GM23338 (cell line): Measurements from ENCODE around the gene SNRPN. TPM values are rescaled to one million over a fixed set of nuclear protein-coding genes. Genes with fewer than 3 reads are reported as not detected.

ENCODE experiments used
- ATAC-seq: fragments of 200-7000 bp; cut with Tn5 transposase; 3 replicates; pipeline ENCODE4 v1.9.1; 2020
- DNase-seq: peaks from one replicate; pipeline ENCODE4 v3.0.0-alpha.2; 2015; ENCODE audit warnings: low spot score
- H2AFZ ChIP-seq: fragments of 200-600 bp; sonication (generic); 2 replicates; pipeline ENCODE4 v1.8.0; 2016; ENCODE audit warnings: antibody characterized with exemption, mild to moderate bottlenecking, moderate library complexity
- H3F3A ChIP-seq: fragments of 200-600 bp; sonication (generic); replicated peaks from 2 replicates; pipeline ENCODE4 v1.8.0; 2017; ENCODE audit warnings: antibody characterized with exemption, mixed run types, low read depth
- H3K27ac ChIP-seq: fragments of 200-600 bp; sonication (generic); 2 replicates; pipeline ENCODE4 v1.6.1; 2016; ENCODE audit warnings: low read depth
- H3K27me3 ChIP-seq: fragments of 200-600 bp; sonication (generic); 2 replicates; pipeline ENCODE4 v1.8.0; 2016; ENCODE audit warnings: mild to moderate bottlenecking, mixed run types, moderate library complexity; ENCODE audit not compliant: insufficient read depth
- H3K36me3 ChIP-seq: fragments of 200-600 bp; sonication (generic); 2 replicates; pipeline ENCODE4 v1.8.0; 2016; ENCODE audit warnings: mild to moderate bottlenecking; ENCODE audit not compliant: insufficient read depth
- H3K4me1 ChIP-seq: fragments of 200-600 bp; sonication (generic); 2 replicates; pipeline ENCODE4 v1.8.0; 2016; ENCODE audit warnings: mild to moderate bottlenecking, moderate library complexity; ENCODE audit not compliant: insufficient read depth
- H3K4me2 ChIP-seq: fragments of 200-600 bp; sonication (generic); 2 replicates; pipeline ENCODE4 v1.7.1; 2017; ENCODE audit warnings: mixed run types
- H3K4me3 ChIP-seq: fragments of 200-600 bp; sonication (generic); 2 replicates; pipeline ENCODE4 v1.6.1; 2016; ENCODE audit warnings: mixed run types
- H3K79me2 ChIP-seq: fragments of 200-600 bp; sonication (generic); replicated peaks from 2 replicates; pipeline ENCODE4 v1.8.0; 2017; ENCODE audit warnings: mild to moderate bottlenecking; ENCODE audit not compliant: insufficient read depth
- H3K9me2 ChIP-seq: fragments of 200-600 bp; sonication (generic); 2 replicates; pipeline ENCODE4 v1.8.0; 2017; ENCODE audit not compliant: insufficient read depth
- H4K20me1 ChIP-seq: fragments of 200-600 bp; sonication (generic); replicated peaks from 2 replicates; pipeline ENCODE4 v1.8.0; 2017; ENCODE audit warnings: mild to moderate bottlenecking; ENCODE audit not compliant: insufficient read depth
- H3K27ac Mint-ChIP-seq: 2 replicates; pipeline ENCODE4 v1.8.0; 2020; ENCODE audit warnings: inconsistent platforms, mild to moderate bottlenecking, moderate library complexity, mixed read lengths
- H3K27me3 Mint-ChIP-seq: 3 replicates; pipeline ENCODE4 v1.8.0; 2022; ENCODE audit warnings: low read depth, mild to moderate bottlenecking, moderate library complexity, mixed read lengths, inconsistent platforms; ENCODE audit not compliant: insufficient read depth, poor library complexity
- H3K36me3 Mint-ChIP-seq: 3 replicates; pipeline ENCODE4 v1.8.0; 2021; ENCODE audit warnings: low read depth, mild to moderate bottlenecking, inconsistent platforms, moderate library complexity, mixed read lengths
- H3K4me1 Mint-ChIP-seq: 3 replicates; pipeline ENCODE4 v1.8.0; 2020; ENCODE audit warnings: mild to moderate bottlenecking, inconsistent platforms, mixed read lengths
- H3K4me3 Mint-ChIP-seq: 3 replicates; pipeline ENCODE4 v1.8.0; 2021; ENCODE audit warnings: moderate library complexity, mild to moderate bottlenecking, inconsistent platforms, mixed read lengths
- H3K9me3 Mint-ChIP-seq: 3 replicates; pipeline ENCODE4 v1.8.0; 2020; ENCODE audit warnings: moderate library complexity, mild to moderate bottlenecking, inconsistent platforms, mixed read lengths
- CTCF ChIP-seq, 2 experiments: fragments of 200-600 bp in 1 of 2; sonication (generic) in 1 of 2; conservative IDR thresholded peaks; 2 replicates each; pipeline versions ENCODE4 v1.5.1 to v1.6.1; 2016 to 2017; ENCODE audit warnings: antibody characterized with exemption in 2 of 2, low read depth in 2 of 2, mild to moderate bottlenecking in 2 of 2, moderate library complexity in 1 of 2
- ETS1 ChIP-seq: IDR thresholded peaks from 2 replicates; pipeline ENCODE4 v1.6.1; 2016; ENCODE audit warnings: antibody characterized with exemption
- EZH2 ChIP-seq: fragments of 200-600 bp; sonication (generic); IDR thresholded peaks from one replicate; pipeline ENCODE4 v1.8.0; 2017; ENCODE audit warnings: antibody characterized with exemption, mild to moderate bottlenecking, low read depth; ENCODE audit not compliant: unreplicated experiment
- EZH2phosphoT487 ChIP-seq: fragments of 200-600 bp; sonication (generic); IDR thresholded peaks from one replicate; pipeline ENCODE4 v1.8.1; 2018; ENCODE audit warnings: antibody characterized with exemption; ENCODE audit not compliant: unreplicated experiment
- JUNB ChIP-seq: IDR thresholded peaks from one replicate; pipeline ENCODE4 v1.6.1; 2016; ENCODE audit warnings: antibody characterized with exemption; ENCODE audit not compliant: unreplicated experiment
- ZNF114 ChIP-seq: fragments of 250-450 bp; sonication (Bioruptor Pico); IDR thresholded peaks from 2 replicates; pipeline ENCODE4 v1.5.0; 2020; ENCODE audit warnings: mild to moderate bottlenecking, moderate library complexity
- ZNF462 ChIP-seq: fragments of 250-450 bp; sonication (Bioruptor Pico); IDR thresholded peaks from 2 replicates; pipeline ENCODE4 v1.5.0; 2020; ENCODE audit warnings: mild to moderate bottlenecking, moderate library complexity
- polyA plus RNA-seq: library from polyadenylated mRNA; unstranded; fragments of >200 nt; fragmentation: Nextera tagmentation; extraction: Ambion mirVana; gene quantifications from 2 replicates; pipeline ENCODE4 v1.2.1, GENCODE V29; 2016
- total RNA-seq: library from RNA; depleted of rRNA; stranded (reverse); fragments of >200 nt; shearing (Covaris generic); gene quantifications from 2 replicates; pipeline ENCODE4 v1.2.3, GENCODE V29; 2014

The SNRPN gene
- total and polyA plus RNA-seq, 2 experiments from 2014 or later = 919 to 966 TPM

- TF ChIP-seq ZNF462 (CRISPR knock-in tag) (no peak), JUNB (no peak), ETS1 (no peak), EZH2phosphoT487 (no peak), EZH2 (no peak)
Observed at GRCh38 chr15:24916305-24917009, 38.3 kb upstream of the SNRPN start (continued).

- Histone ChIP-seq H3K4me1 (peaks cover 22% of the 10 kb centered on the region), H3K4me3 (no peak overlapping the region), H3K27ac (no peak overlapping the region), H2AFZ (no peak overlapping the region), H4K20me1 (no peaks in the 10 kb centered on the region), H3F3A (no peaks in the 10 kb centered on the region), H3K36me3 (no peaks in the 10 kb centered on the region), H3K9me2 (no peaks in the 10 kb centered on the region), H3K79me2 (no peaks in the 10 kb centered on the region), H3K4me2 (no peak overlapping the region), H3K27me3 (no peaks in the 10 kb centered on the region)
- Mint-ChIP-seq H3K27me3 (peaks cover 8% of the 10 kb centered on the region), H3K4me1 (peaks cover 29% of the 10 kb centered on the region), H3K27ac (no peak overlapping the region), H3K36me3 (peaks cover 23% of the 10 kb centered on the region; the same call in 2 of the 3 replicates), H3K4me3 (no peak overlapping the region), H3K9me3 (peaks cover 56% of the 10 kb centered on the region)
- peak; percentile 33 for DNase-seq
- no peak for ATAC-seq
- TF ChIP-seq CTCF (conservative IDR thresholded peaks at IDR 0.05; ENCODE audit: low read depth in 2 of 2) (peak; percentile 27 to 40), ZNF114 (no peak), EZH2phosphoT487 (no peak)
Observed at GRCh38 chr15:24917431-24917830, 37.4 kb upstream of the SNRPN start.
